ENCODE data around the gene MACF1. TPM values are rescaled to one million over a fixed set of nuclear protein-coding genes. Genes with fewer than 3 reads are reported as not detected.

Gene MACF1
- total and polyA plus RNA-seq, 2 of the 13 experiments (the other 11 are each of a cell fraction or from before 2014, with no cell fraction given) = 36.7 to 65.4 TPM

GRCh38 chr1:39485046-39485803 is 280.7 kb downstream of the MACF1 start:
- Histone ChIP-seq H3K27ac (ENCODE audit: extremely low read length, insufficient read depth, low read length) (no peak overlapping the region), H3K4me1 (ENCODE audit: insufficient read depth, low read length) (no peaks in the 10 kb centered on the region), H3K79me2 (ENCODE audit: insufficient read depth, low read length) (no peaks in the 10 kb centered on the region), H3K27me3 (ENCODE audit: control insufficient read depth in 1 of 2, insufficient read depth in 2 of 2, low read length in 2 of 2) (peaks cover 0 to 1% of the 10 kb centered on the region in 2 experiments; a peak in 1 of 5 replicates), H2AFZ (ENCODE audit: low read length) (no peak overlapping the region), H3K36me3 (replicated peaks in 1 of 2; ENCODE audit: control insufficient read depth in 1 of 2, insufficient read depth in 2 of 2, low read length in 2 of 2) (peaks cover 23 to 42% of the 10 kb centered on the region in 2 experiments), H3K9me3 (ENCODE audit: low read length) (no peaks in the 10 kb centered on the region), H4K20me1 (ENCODE audit: insufficient read depth, low read length) (no peaks in the 10 kb centered on the region), H3K4me2 (ENCODE audit: low read depth, low read length) (no peak overlapping the region), H3K9ac (ENCODE audit: insufficient read depth, low read depth, low read length) (no peak overlapping the region), H3K4me3 (replicated peaks in 1 of 3; ENCODE audit: insufficient read depth in 1 of 3, low read depth in 2 of 3, low read length in 3 of 3) (no peak overlapping the region)
- in situ Hi-C loops (cut with HindIII; ENCODE audit: extremely low pct_ligation_motif_present, low pct_unique_long_range_greater_than_20kb) (loop anchor here (5.0 kb wide), 1 partner anchor 52 kb away; no protein-coding TSS in a partner anchor), intact Hi-C loops (cut with micrococcal nuclease; ENCODE audit: unreplicated experiment) (no loop called here)
- no peak for FAIRE-seq
- ChIA-PET POLR2A (no interaction called here), CTCF (ENCODE audit: low intra/inter-chr PET ratio, low total read pairs) (no interaction called here)
- no TSS peak for BruUV-seq (replicated peaks)
- 97% methylated on average over 14 of the region's 14 CpGs for WGBS (ENCODE audit: low lambda C conversion rate)
- TF ChIP-seq TERF1 (CRISPR knock-in tag; IDR thresholded peaks at IDR 0.05) = no peak
- no peak for TF ChIP-seq NFKBIZ (CRISPR knock-in tag; IDR thresholded peaks at IDR 0.05)
- no peak for TF ChIP-seq HNRNPUL1 (IDR thresholded peaks at IDR 0.05; ENCODE audit: low read depth, low read length)
- TF ChIP-seq DNMT3B (CRISPR knock-in tag; conservative IDR thresholded peaks at IDR 0.05) = no peak
- TF ChIP-seq TBX2 (CRISPR knock-in tag; IDR thresholded peaks at IDR 0.05; ENCODE audit: borderline replicate concordance) = no peak
- TF ChIP-seq ATF7-NPFF (CRISPR knock-in tag; IDR thresholded peaks at IDR 0.05; ENCODE audit: low read depth) = no peak
- TF ChIP-seq ZNF142 (CRISPR knock-in tag; IDR thresholded peaks at IDR 0.05) = no peak
- no peak for DNase-seq (ENCODE audit: low spot score)
- no peak for ATAC-seq

Measured in HepG2 (cell line).